Stimulated activated naive B cell treated with anti-CD40 and anti-IgM and Interleukin-4, amounts not matched to agents 10 μg/mL and 1 μg/mL and 100 μg/mL, for 72 hours (primary cell): ENCODE results near the gene CLEC16A.

ENCODE experiments used
- ATAC-seq, 2 donors: fragments of 150-1000 bp; cut with Tn5 transposase; replicated peaks; 2 replicates each; pipeline ENCODE4 v1.10.0; 2021; ENCODE audit warnings: moderate library complexity in 1 of 2
- DNase-seq: peaks from one replicate; pipeline ENCODE4 v3.0.0; 2021
- H3K27ac Mint-ChIP-seq: one replicate; pipeline ENCODE4 v1.8.0; 2022; ENCODE audit warnings: mild to moderate bottlenecking, mixed read lengths
- H3K27me3 Mint-ChIP-seq, 2 donors: one replicate each; pipeline ENCODE4 v1.8.0; 2022; ENCODE audit warnings: mixed read lengths in 2 of 2
- H3K36me3 Mint-ChIP-seq, 2 donors: one replicate each; pipeline ENCODE4 v1.8.0; 2022; ENCODE audit warnings: mixed read lengths in 2 of 2, mild to moderate bottlenecking in 1 of 2
- H3K4me1 Mint-ChIP-seq, 2 donors: one replicate each; pipeline ENCODE4 v1.8.0; 2022; ENCODE audit warnings: mixed read lengths in 2 of 2, mild to moderate bottlenecking in 1 of 2
- H3K4me3 Mint-ChIP-seq, 2 donors: one replicate each; pipeline ENCODE4 v1.8.0; 2022; ENCODE audit warnings: mild to moderate bottlenecking in 2 of 2, mixed read lengths in 2 of 2, moderate library complexity in 1 of 2
- H3K9me3 Mint-ChIP-seq, 2 donors: one replicate each; pipeline ENCODE4 v1.8.0; 2022; ENCODE audit warnings: mixed read lengths in 2 of 2, mild to moderate bottlenecking in 1 of 2

CLEC16A gene

DNA sequence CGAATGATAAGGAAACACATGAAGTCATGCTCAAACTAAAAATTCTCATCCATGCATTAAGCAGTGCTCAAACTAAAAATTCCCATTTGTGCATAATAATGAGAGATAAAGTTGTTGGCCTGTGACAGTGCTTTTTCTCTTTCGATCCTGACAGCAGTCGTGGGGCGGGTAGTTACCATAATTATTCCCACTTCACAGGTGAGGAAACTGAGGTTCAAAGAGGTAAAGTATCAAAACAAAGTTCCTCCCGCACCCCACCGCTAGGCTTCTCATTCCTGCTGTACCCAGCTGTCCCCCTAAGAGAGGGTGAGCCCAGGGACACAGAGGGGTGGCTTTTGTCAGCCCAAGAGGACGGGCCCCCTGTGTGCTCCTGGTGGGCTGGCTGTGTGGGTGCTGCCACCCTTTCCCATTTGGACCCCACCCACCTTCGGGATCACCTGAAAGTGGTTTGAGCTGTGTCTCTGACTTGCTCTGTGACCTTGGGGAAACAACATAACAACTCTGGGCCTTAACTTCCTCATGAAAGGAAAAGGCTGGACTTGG, 92.6 kb downstream of the CLEC16A start:
- Mint-ChIP-seq H3K4me1 (peaks cover 15 to 29% of the 10 kb centered on the region in 2 donors), H3K27ac (peak overlapping the region; percentile 5), H3K4me3 (no peak overlapping the region), H3K36me3 (peaks cover 79 to 85% of the 10 kb centered on the region in 2 donors), H3K27me3 (no peaks in the 10 kb centered on the region), H3K9me3 (no peaks in the 10 kb centered on the region)
- ATAC-seq (no peak), DNase-seq (no peak)

DNA sequence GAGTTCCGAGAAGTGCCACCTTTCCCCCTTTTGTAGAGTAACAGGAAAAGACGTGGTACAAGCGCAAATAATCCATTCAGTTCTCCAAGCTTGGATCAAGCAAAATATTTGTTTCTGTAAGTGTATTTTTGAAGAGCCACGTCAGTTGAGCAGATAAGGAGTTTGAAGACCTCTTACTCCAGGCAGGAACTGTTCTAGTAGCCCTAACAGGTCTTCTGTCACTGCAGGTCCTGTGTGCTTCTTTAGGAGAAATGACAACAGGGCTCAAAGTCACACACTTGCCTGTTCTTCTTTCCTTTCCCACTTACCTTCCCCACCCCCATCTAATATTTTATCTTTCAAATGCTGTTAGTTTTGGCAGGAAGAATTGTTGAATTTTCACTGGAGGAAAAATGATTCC, 93.9 kb downstream of the CLEC16A start:
- no peak overlapping the region for H3K4me3 Mint-ChIP-seq
- ATAC-seq (no peak), DNase-seq (no peak)
- H3K27ac Mint-ChIP-seq: no peak overlapping the region
- H3K9me3 Mint-ChIP-seq: no peaks in the 10 kb centered on the region
- H3K36me3 Mint-ChIP-seq: peaks cover 70 to 78% of the 10 kb centered on the region in 2 donors
- no peaks in the 10 kb centered on the region for H3K27me3 Mint-ChIP-seq
- H3K4me1 Mint-ChIP-seq: peaks cover 12 to 17% of the 10 kb centered on the region in 2 donors

GRCh38 chr16:11038777-11039176, 94.4 kb downstream of the CLEC16A start:
- DNase-seq (no peak), ATAC-seq (no peak)
- H3K27ac Mint-ChIP-seq: no peak overlapping the region
- peaks cover 70 to 78% of the 10 kb centered on the region in 2 donors for H3K36me3 Mint-ChIP-seq
- no peak overlapping the region for H3K4me3 Mint-ChIP-seq
- H3K4me1 Mint-ChIP-seq: peaks cover 11 to 15% of the 10 kb centered on the region in 2 donors
- no peaks in the 10 kb centered on the region for H3K9me3 Mint-ChIP-seq
- H3K27me3 Mint-ChIP-seq: no peaks in the 10 kb centered on the region

- no peak overlapping the region for H3K4me3 Mint-ChIP-seq
- no peak for ATAC-seq
- no peaks in the 10 kb centered on the region for H3K27me3 Mint-ChIP-seq
- H3K27ac Mint-ChIP-seq: no peak overlapping the region
- no peaks in the 10 kb centered on the region for H3K9me3 Mint-ChIP-seq
- peaks cover 8 to 11% of the 10 kb centered on the region in 2 donors for H3K4me1 Mint-ChIP-seq
- DNase-seq: no peak
- peaks cover 66 to 71% of the 10 kb centered on the region in 2 donors for H3K36me3 Mint-ChIP-seq
Observed at GRCh38 chr16:11039726-11040125, 95.4 kb downstream of the CLEC16A start.

DNA sequence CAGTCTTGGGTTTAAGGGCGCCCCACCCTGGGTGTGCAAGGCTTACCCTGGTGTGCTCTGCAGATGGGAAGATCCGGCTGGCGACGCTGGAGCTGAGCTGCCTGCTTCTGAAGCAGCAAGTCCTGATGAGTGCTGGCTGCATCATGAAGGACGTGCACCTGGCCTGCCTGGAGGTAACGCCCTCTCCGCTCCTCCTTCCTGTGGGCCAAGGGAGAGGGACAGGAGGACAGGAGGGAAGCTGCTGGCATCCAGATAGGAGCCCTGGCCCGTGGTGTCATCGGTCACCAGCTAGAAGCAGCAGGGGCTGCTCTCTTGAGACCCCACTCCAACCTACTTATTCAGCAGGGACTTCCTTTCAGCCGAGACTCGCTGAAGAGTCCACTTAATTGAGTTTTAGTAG, 97.8 kb downstream of the CLEC16A start:
- Mint-ChIP-seq H3K9me3 (no peaks in the 10 kb centered on the region), H3K4me3 (no peak overlapping the region), H3K4me1 (peaks cover 3 to 8% of the 10 kb centered on the region in 2 donors), H3K27me3 (no peaks in the 10 kb centered on the region), H3K36me3 (peaks cover 61 to 68% of the 10 kb centered on the region in 2 donors), H3K27ac (no peak overlapping the region)
- DNase-seq: no peak
- ATAC-seq: no peak

DNA sequence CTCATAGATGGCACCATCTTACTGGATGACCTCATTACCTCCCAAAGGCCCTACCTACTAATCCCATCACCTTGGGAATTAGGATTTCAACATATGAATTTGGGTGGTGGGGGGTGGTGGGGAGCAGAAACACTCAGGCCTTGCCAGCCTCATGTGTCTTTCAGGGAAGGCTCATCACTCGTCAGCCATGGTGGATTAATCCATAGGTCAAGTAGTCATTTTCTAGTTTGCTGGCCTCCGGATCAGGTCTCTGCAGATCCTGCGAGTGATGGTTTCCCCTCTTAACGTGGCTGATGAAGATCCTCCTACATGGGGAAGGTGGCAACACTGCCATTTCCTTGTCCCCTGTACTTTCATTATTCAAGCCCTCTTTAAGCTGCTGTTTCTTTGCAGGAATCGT, 101.1 kb downstream of the CLEC16A start:
- Mint-ChIP-seq H3K36me3 (peaks cover 65 to 75% of the 10 kb centered on the region in 2 donors), H3K27ac (no peak overlapping the region), H3K4me1 (peaks cover 19 to 36% of the 10 kb centered on the region in 2 donors), H3K4me3 (no peak overlapping the region), H3K9me3 (no peaks in the 10 kb centered on the region), H3K27me3 (no peaks in the 10 kb centered on the region)
- DNase-seq (no peak), ATAC-seq (no peak)

GRCh38 chr16:11045846-11046245, 101.5 kb downstream of the CLEC16A start:
- DNase-seq: no peak
- Mint-ChIP-seq H3K4me1 (peaks cover 21 to 40% of the 10 kb centered on the region in 2 donors), H3K36me3 (peaks cover 68 to 75% of the 10 kb centered on the region in 2 donors), H3K27ac (no peak overlapping the region), H3K4me3 (no peak overlapping the region), H3K27me3 (no peaks in the 10 kb centered on the region), H3K9me3 (no peaks in the 10 kb centered on the region)
- no peak for ATAC-seq

DNA sequence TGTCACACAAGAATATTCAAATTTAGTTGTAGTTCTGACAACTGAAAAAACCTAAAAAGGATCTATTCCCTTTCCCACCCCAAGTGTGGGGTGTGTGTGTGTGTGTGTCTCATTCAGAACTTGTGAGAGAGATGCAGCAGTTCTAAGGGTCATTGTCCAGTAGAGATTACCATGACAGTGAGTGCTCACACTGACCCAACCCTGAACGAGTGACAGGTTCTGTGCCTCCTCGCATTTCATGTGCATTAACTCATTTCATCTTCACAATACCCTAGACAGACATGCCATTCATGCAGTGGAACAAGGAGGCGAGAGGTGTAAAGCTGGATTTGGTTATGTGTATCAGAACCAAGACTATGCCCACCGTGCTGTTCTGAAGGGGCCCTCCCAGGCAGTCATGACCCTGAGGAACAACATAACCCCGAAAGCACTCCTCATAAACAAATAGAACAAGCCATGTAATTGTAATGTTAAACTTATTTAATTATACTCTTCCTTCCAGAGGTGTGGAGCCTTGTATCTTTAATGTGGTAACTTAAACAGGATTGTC, 102.1 kb downstream of the CLEC16A start:
- H3K4me1 Mint-ChIP-seq: peaks cover 27 to 46% of the 10 kb centered on the region in 2 donors
- no peaks in the 10 kb centered on the region for H3K9me3 Mint-ChIP-seq
- ATAC-seq (no peak), DNase-seq (no peak)
- no peak overlapping the region for H3K4me3 Mint-ChIP-seq
- H3K36me3 Mint-ChIP-seq: peaks cover 69 to 78% of the 10 kb centered on the region in 2 donors
- no peaks in the 10 kb centered on the region for H3K27me3 Mint-ChIP-seq
- H3K27ac Mint-ChIP-seq: peak overlapping the region; percentile 37

- Mint-ChIP-seq H3K36me3 (peaks cover 64 to 74% of the 10 kb centered on the region in 2 donors), H3K27ac (no peak overlapping the region), H3K27me3 (no peaks in the 10 kb centered on the region), H3K4me3 (no peak overlapping the region), H3K4me1 (peaks cover 33 to 52% of the 10 kb centered on the region in 2 donors), H3K9me3 (no peaks in the 10 kb centered on the region)
- DNase-seq (no peak), ATAC-seq (no peak)
Observed at GRCh38 chr16:11047057-11047456, 102.7 kb downstream of the CLEC16A start.

- peak overlapping the region; percentile 38 for H3K27ac Mint-ChIP-seq
- no peak for ATAC-seq
- peaks cover 66 to 81% of the 10 kb centered on the region in 2 donors for H3K36me3 Mint-ChIP-seq
- H3K27me3 Mint-ChIP-seq: no peaks in the 10 kb centered on the region
- no peaks in the 10 kb centered on the region for H3K9me3 Mint-ChIP-seq
- peaks cover 44 to 63% of the 10 kb centered on the region in 2 donors for H3K4me1 Mint-ChIP-seq
- H3K4me3 Mint-ChIP-seq: no peak overlapping the region
- DNase-seq: no peak
Observed at GRCh38 chr16:11047939-11048800, 103.8 kb downstream of the CLEC16A start.

- H3K27ac Mint-ChIP-seq: peak overlapping the region; percentile 93
- peak overlapping the region in 1 of 2 donors; percentile 59 for H3K4me3 Mint-ChIP-seq
- peaks cover 59 to 82% of the 10 kb centered on the region in 2 donors for H3K36me3 Mint-ChIP-seq
- peak; percentile 21 to 38 for ATAC-seq
- H3K9me3 Mint-ChIP-seq: no peaks in the 10 kb centered on the region
- peaks cover 48 to 70% of the 10 kb centered on the region in 2 donors for H3K4me1 Mint-ChIP-seq
- no peaks in the 10 kb centered on the region for H3K27me3 Mint-ChIP-seq
- DNase-seq: no peak
Observed at GRCh38 chr16:11049396-11050059, 105.2 kb downstream of the CLEC16A start.

DNA sequence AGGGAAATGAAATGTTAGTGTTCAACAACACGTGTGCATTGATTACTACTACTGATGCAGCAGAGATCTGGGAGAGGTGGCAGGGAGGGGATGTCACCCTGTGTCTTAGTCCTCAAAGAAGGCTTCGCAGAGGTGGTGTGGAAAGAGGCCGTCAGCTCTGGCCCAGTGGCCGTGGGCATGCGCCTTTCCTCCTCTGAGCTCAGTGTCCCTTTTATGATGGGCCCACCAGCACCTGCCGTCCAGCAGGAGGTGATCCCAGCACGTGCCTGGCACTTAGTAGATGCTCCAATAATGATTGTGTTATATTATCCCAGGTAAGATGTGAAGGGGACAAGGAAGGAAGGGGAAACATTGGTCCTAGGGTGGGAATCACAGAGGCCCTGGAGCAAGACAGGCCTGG, 106.2 kb downstream of the CLEC16A start:
- Mint-ChIP-seq H3K4me1 (peaks cover 51 to 76% of the 10 kb centered on the region in 2 donors), H3K27ac (peak overlapping the region; percentile 83), H3K27me3 (no peaks in the 10 kb centered on the region), H3K9me3 (no peaks in the 10 kb centered on the region), H3K4me3 (peak overlapping the region in 1 of 2 donors; percentile 48), H3K36me3 (peaks cover 62 to 83% of the 10 kb centered on the region in 2 donors)
- DNase-seq: no peak
- no peak for ATAC-seq

DNA sequence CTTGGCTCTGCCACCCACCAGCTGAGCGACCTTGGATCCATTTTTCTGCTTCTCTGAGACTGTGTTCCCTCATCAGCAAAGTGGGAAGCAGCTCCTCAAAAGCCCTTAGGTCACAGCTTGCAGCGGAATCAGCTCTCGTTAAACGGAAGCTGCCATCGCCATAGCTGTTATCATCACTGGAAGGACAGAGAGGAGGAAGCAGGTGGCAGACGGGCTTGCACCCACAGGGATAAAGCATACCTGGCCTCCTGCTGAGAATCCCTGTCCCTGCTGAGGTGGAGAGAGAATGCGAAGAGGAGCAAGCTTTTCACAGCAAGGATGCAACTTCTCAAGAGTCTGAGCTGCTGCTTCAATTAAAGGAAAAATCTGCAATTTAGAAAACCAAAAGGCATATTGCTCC, 106.6 kb downstream of the CLEC16A start:
- peaks cover 53 to 80% of the 10 kb centered on the region in 2 donors for H3K4me1 Mint-ChIP-seq
- peak overlapping the region; percentile 14 for H3K27ac Mint-ChIP-seq
- peak overlapping the region in 1 of 2 donors; percentile 22 for H3K4me3 Mint-ChIP-seq
- peaks cover 62 to 83% of the 10 kb centered on the region in 2 donors for H3K36me3 Mint-ChIP-seq
- no peaks in the 10 kb centered on the region for H3K27me3 Mint-ChIP-seq
- DNase-seq (no peak), ATAC-seq (no peak)
- no peaks in the 10 kb centered on the region for H3K9me3 Mint-ChIP-seq

- no peak for DNase-seq
- Mint-ChIP-seq H3K9me3 (no peaks in the 10 kb centered on the region), H3K27me3 (no peaks in the 10 kb centered on the region), H3K27ac (peak overlapping the region; percentile 97), H3K36me3 (peaks cover 63 to 84% of the 10 kb centered on the region in 2 donors), H3K4me3 (peak overlapping the region in 1 of 2 donors; percentile 22), H3K4me1 (peaks cover 55 to 84% of the 10 kb centered on the region in 2 donors)
- ATAC-seq: no peak
Observed at GRCh38 chr16:11051430-11051829, 107.1 kb downstream of the CLEC16A start.
